Ishikawa (cell line): ENCODE data around the gene BHLHA15.

Experiments
- CEBPB ChIP-seq: IDR thresholded peaks from 2 replicates; pipeline ENCODE4 v1.6.1; 2012
- CREB1 ChIP-seq: IDR thresholded peaks from 2 replicates; pipeline ENCODE4 v1.6.1; 2012; ENCODE audit warnings: low read depth
- EGR1 ChIP-seq: IDR thresholded peaks from 2 replicates; pipeline ENCODE4 v1.6.1; 2012
- EP300 ChIP-seq: IDR thresholded peaks from 2 replicates; pipeline ENCODE4 v1.6.1; 2012; ENCODE audit warnings: borderline replicate concordance
- FOXM1 ChIP-seq: IDR thresholded peaks from 2 replicates; pipeline ENCODE4 v1.6.1; 2012; ENCODE audit warnings: low read depth, borderline replicate concordance
- NFIC ChIP-seq: IDR thresholded peaks from 2 replicates; pipeline ENCODE4 v1.6.1; 2012
- RAD21 ChIP-seq: IDR thresholded peaks from 2 replicates; pipeline ENCODE4 v1.6.1; 2012; ENCODE audit warnings: low read depth
- TAF1 ChIP-seq: IDR thresholded peaks from 2 replicates; pipeline ENCODE4 v1.6.1; 2012; ENCODE audit warnings: low read depth, mild to moderate bottlenecking
- TCF12 ChIP-seq: IDR thresholded peaks from 2 replicates; pipeline ENCODE4 v1.6.1; 2012; ENCODE audit warnings: low read depth
- TEAD4 ChIP-seq: IDR thresholded peaks from 2 replicates; pipeline ENCODE4 v1.6.1; 2012
- YY1 ChIP-seq: IDR thresholded peaks from 2 replicates; pipeline ENCODE4 v1.6.1; 2012; ENCODE audit warnings: low read depth
- ZBTB7A ChIP-seq: IDR thresholded peaks from 2 replicates; pipeline ENCODE4 v1.6.1; 2012; ENCODE audit warnings: low read depth
- TF ChIP-seq, protein P1 (sequence below): IDR thresholded peaks from 2 replicates; pipeline ENCODE4 v1.6.1; 2012; ENCODE audit warnings: low read depth, mild to moderate bottlenecking
- TF ChIP-seq, protein P2 (sequence below): IDR thresholded peaks from 2 replicates; pipeline ENCODE4 v1.6.1; 2012
- TF ChIP-seq, protein P3 (sequence below): IDR thresholded peaks from 2 replicates; pipeline ENCODE4 v1.6.1; 2012

Gene BHLHA15

DNA sequence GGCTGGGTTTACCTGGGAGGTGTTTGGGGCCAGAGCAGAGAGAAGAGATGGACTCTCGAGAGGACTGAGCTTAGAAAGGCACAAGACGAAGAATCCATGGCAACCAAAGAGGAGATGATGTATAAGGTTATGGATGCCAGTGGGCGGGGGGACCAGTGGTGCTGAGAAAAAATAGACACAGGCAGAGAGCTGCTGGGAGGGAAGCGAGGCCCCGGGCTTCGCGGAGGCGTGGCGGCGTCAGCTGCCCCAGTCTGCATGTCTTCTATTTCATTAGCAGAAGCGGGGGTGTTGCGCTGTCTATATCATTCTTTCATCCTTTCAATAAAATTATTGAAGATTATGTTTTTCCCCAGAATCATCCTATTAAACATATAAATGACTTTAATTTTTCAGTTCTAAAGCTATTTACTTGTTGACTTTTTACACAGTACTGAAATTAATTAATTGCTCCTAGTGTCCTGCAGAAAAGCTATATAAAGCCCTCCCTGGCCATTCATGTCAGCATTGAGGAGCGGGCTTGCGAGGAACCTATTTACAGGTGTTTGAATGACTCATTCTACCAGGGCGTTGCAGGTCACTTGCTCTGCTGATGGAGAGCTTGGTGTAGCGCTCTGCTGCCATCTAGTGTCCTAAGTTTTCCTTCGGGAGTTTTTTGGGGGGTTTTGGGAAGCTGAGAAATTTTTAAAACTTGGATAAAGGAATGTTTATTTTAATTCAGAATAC is 42.9 kb upstream of the BHLHA15 start:
- no peak for TF ChIP-seq CEBPB
- peak; percentile 87 for TF ChIP-seq RAD21

DNA sequence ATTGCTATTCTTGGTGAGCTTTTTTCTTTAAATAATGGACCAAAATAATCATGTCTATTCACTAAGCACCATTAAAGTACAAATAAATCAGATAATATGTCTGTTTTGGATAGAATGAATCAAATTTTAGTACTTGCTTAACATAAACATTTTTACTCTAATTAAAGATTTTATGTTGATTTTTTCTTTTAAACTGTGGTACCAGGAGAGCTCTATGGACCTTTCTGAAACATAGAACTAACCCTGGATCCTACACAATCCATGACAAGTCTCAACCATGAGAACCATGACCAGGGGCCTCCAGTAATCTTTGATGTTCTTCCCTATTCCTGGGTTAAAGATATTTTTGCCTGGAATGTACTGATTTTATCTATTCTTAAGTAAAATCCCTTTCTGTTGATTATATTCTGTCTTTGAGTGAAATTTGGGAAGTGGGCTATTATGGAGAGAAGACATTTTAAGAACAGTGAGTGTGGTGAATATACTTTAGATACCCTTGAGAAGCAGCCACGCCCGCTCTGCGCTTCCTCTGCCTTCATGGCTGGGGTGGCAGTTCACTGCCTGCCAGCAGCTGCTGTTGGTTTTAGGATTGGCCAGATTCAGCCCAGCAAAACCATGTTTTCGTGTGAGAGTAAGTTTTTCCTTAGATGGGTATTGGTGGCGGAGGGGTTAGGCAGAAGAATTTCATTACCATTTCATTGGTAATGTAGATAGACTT is 42.2 kb upstream of the BHLHA15 start:
- TF ChIP-seq ZBTB7A = no peak

DNA sequence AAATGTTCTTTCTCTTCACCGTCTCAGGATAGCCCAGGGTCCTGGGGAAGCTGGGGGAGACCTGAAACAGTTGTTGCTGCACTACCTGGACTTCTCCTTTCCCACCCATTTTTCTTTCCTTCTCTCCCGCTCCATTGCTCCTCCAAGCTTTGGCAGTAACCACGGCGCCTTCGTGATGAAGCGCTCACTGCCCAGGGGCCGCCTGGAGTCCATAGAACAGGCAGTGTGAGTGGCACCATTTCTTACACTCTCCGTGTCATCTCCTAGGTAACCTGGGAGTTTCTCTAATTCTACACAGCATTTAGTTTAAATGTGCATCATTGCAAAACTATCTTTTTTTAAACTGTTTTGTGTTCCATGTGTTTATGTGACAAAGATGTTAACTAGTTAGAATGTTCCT is 40.3 kb upstream of the BHLHA15 start:
- no peak for TF ChIP-seq RAD21

DNA sequence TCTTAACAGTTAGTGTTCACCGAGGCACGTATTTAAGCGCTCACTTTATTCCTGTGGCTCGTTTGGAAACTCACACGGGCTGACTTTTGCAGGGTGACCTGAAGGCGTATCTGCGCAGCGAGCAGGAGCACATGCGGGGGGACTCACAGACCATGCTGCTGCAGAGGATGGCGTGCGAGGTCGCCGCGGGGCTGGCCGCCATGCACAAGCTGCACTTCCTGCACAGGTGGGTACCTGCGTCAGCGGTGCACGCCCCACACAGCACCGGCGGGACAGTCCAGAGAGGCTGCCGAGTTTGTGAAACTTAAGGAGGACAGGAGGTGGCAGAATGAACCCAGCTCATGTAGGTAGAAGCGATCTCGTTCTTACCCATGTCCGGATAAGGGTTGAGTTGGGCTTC is 39.8 kb upstream of the BHLHA15 start:
- TF ChIP-seq NFIC (no peak), FOXM1 (no peak), TEAD4 (no peak), TAF1 (no peak), EGR1 (no peak), YY1 (no peak), CREB1 (no peak), RAD21 (no peak), ZBTB7A (no peak), TCF12 (no peak), CEBPB (no peak), EP300 (no peak)
- TF ChIP-seq, protein P1, sequence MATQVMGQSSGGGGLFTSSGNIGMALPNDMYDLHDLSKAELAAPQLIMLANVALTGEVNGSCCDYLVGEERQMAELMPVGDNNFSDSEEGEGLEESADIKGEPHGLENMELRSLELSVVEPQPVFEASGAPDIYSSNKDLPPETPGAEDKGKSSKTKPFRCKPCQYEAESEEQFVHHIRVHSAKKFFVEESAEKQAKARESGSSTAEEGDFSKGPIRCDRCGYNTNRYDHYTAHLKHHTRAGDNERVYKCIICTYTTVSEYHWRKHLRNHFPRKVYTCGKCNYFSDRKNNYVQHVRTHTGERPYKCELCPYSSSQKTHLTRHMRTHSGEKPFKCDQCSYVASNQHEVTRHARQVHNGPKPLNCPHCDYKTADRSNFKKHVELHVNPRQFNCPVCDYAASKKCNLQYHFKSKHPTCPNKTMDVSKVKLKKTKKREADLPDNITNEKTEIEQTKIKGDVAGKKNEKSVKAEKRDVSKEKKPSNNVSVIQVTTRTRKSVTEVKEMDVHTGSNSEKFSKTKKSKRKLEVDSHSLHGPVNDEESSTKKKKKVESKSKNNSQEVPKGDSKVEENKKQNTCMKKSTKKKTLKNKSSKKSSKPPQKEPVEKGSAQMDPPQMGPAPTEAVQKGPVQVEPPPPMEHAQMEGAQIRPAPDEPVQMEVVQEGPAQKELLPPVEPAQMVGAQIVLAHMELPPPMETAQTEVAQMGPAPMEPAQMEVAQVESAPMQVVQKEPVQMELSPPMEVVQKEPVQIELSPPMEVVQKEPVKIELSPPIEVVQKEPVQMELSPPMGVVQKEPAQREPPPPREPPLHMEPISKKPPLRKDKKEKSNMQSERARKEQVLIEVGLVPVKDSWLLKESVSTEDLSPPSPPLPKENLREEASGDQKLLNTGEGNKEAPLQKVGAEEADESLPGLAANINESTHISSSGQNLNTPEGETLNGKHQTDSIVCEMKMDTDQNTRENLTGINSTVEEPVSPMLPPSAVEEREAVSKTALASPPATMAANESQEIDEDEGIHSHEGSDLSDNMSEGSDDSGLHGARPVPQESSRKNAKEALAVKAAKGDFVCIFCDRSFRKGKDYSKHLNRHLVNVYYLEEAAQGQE = no peak
- TF ChIP-seq, protein P2, sequence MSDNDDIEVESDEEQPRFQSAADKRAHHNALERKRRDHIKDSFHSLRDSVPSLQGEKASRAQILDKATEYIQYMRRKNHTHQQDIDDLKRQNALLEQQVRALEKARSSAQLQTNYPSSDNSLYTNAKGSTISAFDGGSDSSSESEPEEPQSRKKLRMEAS = no peak
- TF ChIP-seq, protein P3, sequence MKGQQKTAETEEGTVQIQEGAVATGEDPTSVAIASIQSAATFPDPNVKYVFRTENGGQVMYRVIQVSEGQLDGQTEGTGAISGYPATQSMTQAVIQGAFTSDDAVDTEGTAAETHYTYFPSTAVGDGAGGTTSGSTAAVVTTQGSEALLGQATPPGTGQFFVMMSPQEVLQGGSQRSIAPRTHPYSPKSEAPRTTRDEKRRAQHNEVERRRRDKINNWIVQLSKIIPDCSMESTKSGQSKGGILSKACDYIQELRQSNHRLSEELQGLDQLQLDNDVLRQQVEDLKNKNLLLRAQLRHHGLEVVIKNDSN = no peak

DNA sequence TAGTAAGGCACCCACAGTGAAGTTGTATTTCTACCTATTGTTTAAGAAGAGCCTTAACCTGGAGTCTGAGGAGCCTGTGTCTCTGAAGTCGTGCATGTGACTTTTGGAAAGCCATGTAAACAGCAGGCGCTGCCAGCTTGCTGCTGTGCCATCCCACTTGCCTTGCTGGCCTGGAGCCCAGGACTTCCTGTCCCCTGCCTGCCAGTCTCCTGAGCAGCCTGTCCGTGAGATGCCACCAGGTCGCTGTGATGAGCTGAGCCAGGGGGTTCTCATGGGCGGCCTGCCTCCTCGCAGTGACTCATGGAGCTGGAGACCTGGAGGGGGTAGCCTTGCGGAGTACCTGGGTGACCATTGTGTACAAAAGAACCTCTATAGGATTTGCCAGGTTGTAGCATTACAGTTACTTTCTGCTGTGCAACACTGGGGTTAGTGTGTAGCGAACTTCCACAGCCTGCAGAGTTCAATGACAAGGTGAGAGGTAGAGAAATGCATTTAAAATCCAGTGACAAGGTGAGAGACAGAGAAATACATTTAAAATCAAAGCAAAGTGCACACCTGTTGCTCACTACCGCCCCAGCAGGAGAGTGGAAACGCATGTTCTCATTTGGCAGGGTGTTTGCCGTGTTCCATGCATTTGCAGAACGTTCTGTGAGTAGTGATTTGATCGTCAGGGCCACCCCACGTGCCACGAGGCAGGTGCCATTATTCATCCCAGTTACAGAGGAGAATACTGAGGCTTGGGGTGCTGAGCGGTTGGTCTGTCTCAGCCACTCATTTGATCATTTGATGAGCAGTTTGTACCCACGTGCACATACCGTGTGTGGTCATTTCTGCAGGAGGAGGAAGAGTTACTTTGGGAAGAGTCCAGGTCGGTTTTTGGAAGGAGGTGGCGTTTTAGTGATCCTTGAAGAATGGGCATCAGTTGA is 36.6 kb upstream of the BHLHA15 start:
- TF ChIP-seq EP300 (no peak), ZBTB7A (no peak)
- TF ChIP-seq, protein P1 = no peak
- TF ChIP-seq, protein P2 = no peak

DNA sequence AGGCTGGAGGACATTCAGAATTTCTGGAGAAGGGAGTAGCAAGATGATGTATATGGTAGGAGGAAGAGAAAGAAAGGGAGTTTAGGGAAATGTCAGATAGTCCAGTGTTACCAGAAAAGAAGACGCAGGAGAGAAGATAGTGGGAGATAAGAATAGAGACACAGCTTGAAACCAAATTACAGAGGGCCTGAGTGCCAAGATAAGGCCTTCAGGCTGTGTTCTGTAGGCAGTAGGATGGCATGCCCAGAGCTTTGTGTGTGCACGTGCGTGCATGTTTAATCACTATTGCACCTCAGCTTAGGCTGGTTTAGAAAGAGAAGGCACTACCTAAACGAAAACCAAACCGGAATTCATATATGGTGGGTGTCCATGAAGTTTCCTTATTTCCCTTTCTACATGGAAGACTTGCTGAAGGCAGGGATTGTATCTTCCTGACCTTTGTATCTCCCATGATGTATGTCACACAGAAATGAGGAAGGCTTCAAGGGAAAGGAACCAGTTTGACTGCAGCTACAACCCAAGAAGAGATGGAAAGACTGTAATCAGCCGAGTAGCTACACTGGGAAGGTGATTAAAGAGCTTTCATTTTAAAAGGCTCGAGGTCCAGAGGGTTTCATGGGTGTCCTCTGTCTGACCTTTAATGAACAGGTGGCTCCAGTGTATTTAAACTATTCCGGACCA is 35.8 kb upstream of the BHLHA15 start:
- TF ChIP-seq TEAD4 = no peak
- no peak for TF ChIP-seq RAD21
- TF ChIP-seq EGR1 = no peak
- TF ChIP-seq CREB1 = no peak
- no peak for TF ChIP-seq TCF12
- TF ChIP-seq, protein P2 = no peak
